Esophagus muscularis mucosa (tissue), 4 donors: ENCODE data around the gene SLC39A11. TPM values are rescaled to one million over a fixed set of nuclear protein-coding genes. Genes with fewer than 3 reads are reported as not detected.

Experiments used
- DNase-seq: peaks from one replicate; pipeline ENCODE4 v3.0.0-alpha.2; 2017; ENCODE audit errors: extremely low spot score
- H3K27ac ChIP-seq, 4 donors: fragments of 200-600 bp; sonication (generic); replicated peaks in 1 of 4; 1 replicate in 3 of 4; 2 replicates in 1 of 4; pipeline ENCODE4 v1.5.1; 2016 to 2019; ENCODE audit warnings: mild to moderate bottlenecking in 1 of 4
- H3K27me3 ChIP-seq, 4 donors: fragments of 200-600 bp; sonication (generic); one replicate each; pipeline versions ENCODE4 v1.5.1 to v1.6.0; 2016 to 2019
- H3K36me3 ChIP-seq, 4 donors: fragments of 200-600 bp; sonication (generic); one replicate each; pipeline ENCODE4 v1.5.1; 2016 to 2019
- H3K4me1 ChIP-seq, 4 donors: fragments of 200-600 bp; sonication (generic); one replicate each; pipeline ENCODE4 v1.5.1; 2016 to 2019
- H3K4me3 ChIP-seq, 4 donors: fragments of 200-600 bp; sonication (generic); 1 replicate in 2 of 4; 2 replicates in 2 of 4; pipeline ENCODE4 v1.5.1; 2016 to 2019; ENCODE audit warnings: mild to moderate bottlenecking in 4 of 4, moderate library complexity in 1 of 4
- H3K9me3 ChIP-seq, 4 donors: fragments of 200-600 bp; sonication (generic); 1 replicate in 3 of 4; 2 replicates in 1 of 4; pipeline ENCODE4 v1.5.1; 2016 to 2019
- CTCF ChIP-seq, 3 experiments: fragments of 200-600 bp in 2 of 3; fragments of 450-650 bp in 1 of 3; sonication (generic) in 2 of 3; IDR thresholded peaks; one replicate each; pipeline ENCODE4 v1.5.1; 2017 to 2019; ENCODE audit warnings: antibody characterized with exemption in 3 of 3, mild to moderate bottlenecking in 2 of 3, moderate library complexity in 1 of 3
- EP300 ChIP-seq: sonication (generic); formaldehyde crosslinking; IDR thresholded peaks from one replicate; pipeline ENCODE4 v1.6.1; 2017; ENCODE audit warnings: antibody characterized with exemption
- POLR2A ChIP-seq: fragments of 450-650 bp; IDR thresholded peaks from one replicate; pipeline ENCODE4 v1.6.1; 2017; ENCODE audit warnings: antibody characterized with exemption, moderate library complexity, mild to moderate bottlenecking, low read depth
- POLR2AphosphoS5 ChIP-seq, 2 donors: sonication (generic); formaldehyde crosslinking; IDR thresholded peaks; one replicate each; pipeline ENCODE4 v1.6.1; 2017; ENCODE audit warnings: antibody characterized with exemption in 2 of 2
- WGBS: methylation state at CpG from one replicate; pipeline ENCODE4 v1.1.5; 2018; 5-methylcytosine and 5-hydroxymethylcytosine counted together
- intact Hi-C: fragments of 100-400 bp; cut with DNase I; formaldehyde crosslinking; loops from one replicate; pipeline ENCODE4 v1.15.1; 2023
- total RNA-seq, 4 donors: library from RNA; depleted of rRNA; stranded (reverse); fragments of >200 nt; gene quantifications; one replicate each; pipeline versions ENCODE4 v1.1.0 to v1.2.1, GENCODE V29; 2016

Gene SLC39A11
- total RNA-seq, 4 donors from 2014 or later = 7.5 to 20.2 (median 18.4) TPM

DNA sequence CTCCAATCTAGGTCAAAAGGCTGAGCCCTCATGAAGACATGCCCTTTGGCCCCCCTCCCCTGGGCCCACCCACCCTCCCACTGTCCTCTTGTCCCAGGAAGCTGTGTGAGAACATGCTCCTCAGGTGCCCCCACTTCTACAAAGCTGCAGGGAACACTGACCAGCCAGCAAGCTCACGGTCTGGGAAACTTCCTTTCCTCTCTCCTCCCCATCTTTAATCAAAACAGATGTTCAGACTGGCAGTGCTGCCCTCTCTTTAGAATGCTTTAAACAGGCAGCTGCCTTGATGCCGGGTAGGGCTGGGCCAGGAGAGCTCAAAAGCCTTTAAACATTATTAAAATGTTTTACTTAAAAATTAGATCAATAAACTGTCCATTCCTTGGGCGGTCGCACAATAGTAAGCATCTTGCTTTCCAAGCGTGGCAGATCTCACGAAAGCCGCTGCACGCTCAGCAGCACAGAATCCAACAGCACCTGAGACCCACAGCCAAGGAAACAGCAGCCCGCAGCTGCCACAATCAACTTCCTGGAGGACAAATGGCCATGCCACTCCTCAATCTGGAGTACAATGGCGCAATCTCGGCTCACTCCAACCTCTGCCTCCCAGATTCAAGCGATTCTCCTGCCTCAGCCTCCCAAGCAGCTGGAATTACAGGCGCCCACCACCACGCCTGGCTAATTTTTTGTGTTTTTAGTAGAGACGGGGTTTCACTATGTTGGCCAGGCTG, 399.2 kb downstream of the SLC39A11 start:
- Histone ChIP-seq H3K4me1 (no peaks in the 10 kb centered on the region), H3K27me3 (no peaks in the 10 kb centered on the region), H3K9me3 (no peaks in the 10 kb centered on the region), H3K4me3 (no peak overlapping the region), H3K36me3 (no peaks in the 10 kb centered on the region), H3K27ac (no peak overlapping the region)
- 86% methylated on average over 15 of the region's 15 CpGs for WGBS
- no peak for DNase-seq
- intact Hi-C loops = no loop called here
- TF ChIP-seq CTCF (IDR thresholded peaks at IDR 0.05) (no peak), POLR2A (no peak), POLR2AphosphoS5 (IDR thresholded peaks at IDR 0.05) (no peak), EP300 (no peak)

- intact Hi-C loops = no loop called here
- Histone ChIP-seq H3K4me3 (no peak overlapping the region), H3K4me1 (no peaks in the 10 kb centered on the region), H3K27me3 (no peaks in the 10 kb centered on the region), H3K36me3 (no peaks in the 10 kb centered on the region), H3K27ac (no peak overlapping the region), H3K9me3 (no peaks in the 10 kb centered on the region)
- TF ChIP-seq EP300 (no peak), POLR2AphosphoS5 (IDR thresholded peaks at IDR 0.05) (no peak), CTCF (IDR thresholded peaks at IDR 0.05) (no peak), POLR2A (no peak)
- DNase-seq = no peak
- 57% methylated on average over 2 of the region's 2 CpGs for WGBS
These were observed 399.8 kb downstream of the SLC39A11 start for GRCh38 chr17:72692676-72693075.

GRCh38 chr17:72691586-72691985, 400.9 kb downstream of the SLC39A11 start:
- Histone ChIP-seq H3K27ac (no peak overlapping the region), H3K36me3 (no peaks in the 10 kb centered on the region), H3K27me3 (no peaks in the 10 kb centered on the region), H3K9me3 (no peaks in the 10 kb centered on the region), H3K4me3 (no peak overlapping the region), H3K4me1 (no peaks in the 10 kb centered on the region)
- TF ChIP-seq POLR2AphosphoS5 (IDR thresholded peaks at IDR 0.05) = no peak
- no peak for TF ChIP-seq EP300
- TF ChIP-seq POLR2A = no peak
- TF ChIP-seq CTCF (IDR thresholded peaks at IDR 0.05) = no peak
- no peak for DNase-seq
- 88% methylated on average over 4 of the region's 4 CpGs for WGBS
- intact Hi-C loops = no loop called here

- WGBS = 85% methylated on average over 3 of the region's 3 CpGs
- Histone ChIP-seq H3K27me3 (no peaks in the 10 kb centered on the region), H3K4me1 (no peaks in the 10 kb centered on the region), H3K9me3 (no peaks in the 10 kb centered on the region), H3K36me3 (no peaks in the 10 kb centered on the region), H3K4me3 (no peak overlapping the region), H3K27ac (no peak overlapping the region)
- intact Hi-C loops = no loop called here
- DNase-seq = no peak
- no peak for TF ChIP-seq EP300
- no peak for TF ChIP-seq POLR2AphosphoS5 (IDR thresholded peaks at IDR 0.05)
- no peak for TF ChIP-seq CTCF (IDR thresholded peaks at IDR 0.05)
- TF ChIP-seq POLR2A = no peak
These were observed 401.5 kb downstream of the SLC39A11 start for GRCh38 chr17:72691017-72691416.

DNA sequence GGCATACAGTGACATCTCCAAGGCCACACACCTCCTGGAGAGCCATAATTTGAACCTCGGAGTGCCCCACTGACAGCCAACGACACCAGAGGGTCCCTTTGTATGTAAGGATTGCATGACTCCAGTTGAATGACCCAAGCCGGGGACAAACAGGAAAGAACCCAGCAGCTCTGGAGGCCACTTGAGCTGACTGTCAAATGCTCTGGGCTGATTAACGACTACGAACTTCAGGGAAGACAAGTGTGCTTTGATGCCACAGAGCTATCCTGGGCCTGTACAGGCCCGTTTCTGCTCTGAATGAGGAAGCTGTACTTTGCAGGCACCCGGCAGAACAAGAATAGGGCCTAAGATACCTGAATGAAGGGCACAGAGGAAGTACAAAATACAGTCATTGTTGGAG, 404.6 kb downstream of the SLC39A11 start:
- H3K4me3 ChIP-seq = no peak overlapping the region
- no peak for DNase-seq
- H3K9me3 ChIP-seq = no peaks in the 10 kb centered on the region
- 78% methylated on average over 6 of the region's 7 CpGs for WGBS
- TF ChIP-seq POLR2A (no peak), CTCF (IDR thresholded peaks at IDR 0.05) (no peak), EP300 (no peak), POLR2AphosphoS5 (IDR thresholded peaks at IDR 0.05) (no peak)
- H3K4me1 ChIP-seq = no peaks in the 10 kb centered on the region
- no peaks in the 10 kb centered on the region for H3K27me3 ChIP-seq
- no peaks in the 10 kb centered on the region for H3K36me3 ChIP-seq
- intact Hi-C loops = no loop called here
- H3K27ac ChIP-seq = no peak overlapping the region
